Fibroblast of lung (primary cell): ENCODE data around the gene RIBC2.

Experiments used
- CTCF ChIP-seq, 2 donors: IDR thresholded peaks in 1 of 2; conservative IDR thresholded peaks in 1 of 2; 1 replicate in 1 of 2; 2 replicates in 1 of 2; pipeline ENCODE4 v1.5.1; 2011 to 2012; ENCODE audit warnings: low read length in 2 of 2, control low read depth in 1 of 2, inconsistent platforms in 1 of 2, low read depth in 1 of 2, mild to moderate bottlenecking in 1 of 2
- EZH2 ChIP-seq: IDR thresholded peaks from 2 replicates; pipeline ENCODE4 v1.5.1; 2012; ENCODE audit warnings: low read length, control low read depth, mild to moderate bottlenecking; ENCODE audit errors: missing control alignments

GRCh38 chr22:45455212-45455611 lies 41.7 kb downstream of the RIBC2 start:
- TF ChIP-seq CTCF (conservative IDR thresholded peaks at IDR 0.05 in 1 of 2, IDR thresholded peaks at IDR 0.05 in 1 of 2; ENCODE audit: low read depth in 1 of 2, low read length in 2 of 2): no peak
- no peak for TF ChIP-seq EZH2
